GM19035 (cell line): ENCODE data around the gene COL1A1.

Experiments used
- ATAC-seq: cut with Tn5 transposase; IDR thresholded peaks from one replicate; pipeline ENCODE4 v1.9.1; 2021; ENCODE audit not compliant: unreplicated experiment

COL1A1 gene

DNA sequence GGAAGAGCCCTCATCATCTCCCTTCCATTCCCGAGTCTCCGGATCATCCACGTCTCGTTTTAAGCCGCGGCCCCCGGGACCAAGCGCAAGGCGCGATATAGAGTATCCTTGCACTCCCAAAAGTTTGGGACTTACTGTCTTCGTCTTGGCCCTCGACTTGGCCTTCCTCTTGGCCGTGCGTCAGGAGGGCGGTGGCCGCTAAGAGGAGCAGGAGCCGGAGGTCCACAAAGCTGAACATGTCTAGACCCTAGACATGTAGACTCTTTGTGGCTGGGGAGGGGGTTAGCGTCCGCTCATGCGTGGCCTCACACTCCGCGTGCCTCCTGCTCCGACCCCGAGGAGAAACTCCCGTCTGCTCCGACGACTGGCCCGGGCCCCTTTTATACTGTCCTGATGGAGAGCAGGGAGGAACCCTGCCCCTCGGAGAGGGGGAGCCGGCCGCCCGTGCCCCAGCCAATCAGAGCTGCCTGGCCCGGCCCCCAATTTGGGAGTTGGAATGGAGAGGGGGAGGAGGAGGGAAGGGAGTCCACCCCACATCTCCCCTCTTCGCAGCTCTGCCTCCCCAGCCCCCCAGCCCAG is at the start of gene COL1A1:
COL1A1 (minus strand) TSS at position 356 of the 579 bp plus-strand sequence; CDS start at position 238, 118 bp downstream.
- ATAC-seq = no peak

DNA sequence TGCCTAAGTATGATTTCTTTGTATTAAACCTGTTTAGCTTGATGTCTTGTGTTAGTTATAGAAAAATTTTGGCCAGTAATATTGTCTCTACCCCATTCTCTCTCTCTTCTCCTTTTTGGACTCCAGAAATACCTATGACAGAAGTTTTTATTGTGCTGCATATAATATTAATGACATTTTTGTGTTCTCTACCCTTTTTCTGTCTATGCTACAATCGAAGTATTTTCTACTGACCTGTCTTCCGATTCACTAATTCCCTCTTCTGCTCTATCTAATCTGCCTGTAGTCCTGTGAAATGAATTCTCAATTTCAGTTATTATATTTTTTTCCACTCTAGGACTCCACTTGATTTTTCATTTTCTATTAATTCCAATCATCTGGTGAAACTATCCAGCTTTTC is 46.8 kb upstream of the COL1A1 start:
- no peak for ATAC-seq

DNA sequence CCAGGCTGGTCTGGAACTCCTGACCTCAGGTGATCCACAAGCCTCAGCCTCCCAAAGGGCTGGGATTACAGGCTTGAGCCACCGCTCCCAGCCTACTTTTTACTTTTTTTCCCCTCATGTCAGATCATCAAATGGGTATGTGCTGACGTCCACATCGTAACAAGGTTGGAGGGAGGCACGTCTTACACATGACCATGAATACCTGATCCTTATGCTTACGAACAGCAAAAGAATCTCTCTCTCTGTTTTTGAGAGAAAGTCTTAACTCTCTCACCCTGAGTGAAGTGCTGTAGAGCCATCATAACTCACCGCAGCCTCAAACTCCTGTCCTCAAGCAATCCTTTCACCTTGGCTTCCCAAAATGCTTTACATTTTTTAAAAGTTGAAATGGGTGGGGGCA is 43.3 kb upstream of the COL1A1 start:
- ATAC-seq = no peak

DNA sequence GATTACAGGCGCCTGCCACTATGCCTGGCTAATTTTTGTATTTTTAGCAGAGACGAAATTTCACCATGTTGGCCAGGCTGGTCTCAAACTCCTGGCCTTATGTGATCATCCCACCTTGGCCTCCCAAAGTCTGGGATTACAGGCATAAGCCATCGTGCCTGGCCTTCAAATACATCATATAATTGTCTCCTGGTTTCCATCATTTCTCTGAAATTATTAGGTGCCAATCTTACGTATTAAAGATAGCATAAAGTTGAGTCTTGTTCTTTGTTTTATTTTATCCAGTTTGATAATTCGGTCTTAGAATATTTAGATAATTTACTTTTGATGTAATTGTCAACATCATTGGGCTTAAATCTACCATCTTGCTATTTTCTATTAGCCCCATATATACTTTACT is 40.0 kb upstream of the COL1A1 start:
- no peak for ATAC-seq

DNA sequence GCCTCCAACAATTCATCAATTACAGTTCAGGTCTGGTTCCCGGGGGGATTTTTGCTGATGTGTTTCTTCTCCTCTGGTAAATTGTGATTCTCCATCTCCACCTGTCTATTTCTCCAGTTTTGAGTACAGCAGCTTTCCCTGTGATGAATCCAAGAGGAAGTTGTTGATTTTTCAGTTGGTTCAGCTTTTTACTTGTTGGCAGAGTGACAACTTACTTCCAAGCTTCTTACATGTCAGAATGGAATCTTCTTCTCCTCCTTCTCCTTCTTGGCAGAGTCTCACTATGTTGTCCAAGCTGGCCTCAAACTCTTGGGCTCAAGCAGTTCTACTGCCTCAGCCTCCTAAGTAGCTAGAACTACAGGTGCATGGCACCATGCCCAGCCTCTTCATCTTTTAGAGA is 39.4 kb upstream of the COL1A1 start:
- ATAC-seq = no peak

DNA sequence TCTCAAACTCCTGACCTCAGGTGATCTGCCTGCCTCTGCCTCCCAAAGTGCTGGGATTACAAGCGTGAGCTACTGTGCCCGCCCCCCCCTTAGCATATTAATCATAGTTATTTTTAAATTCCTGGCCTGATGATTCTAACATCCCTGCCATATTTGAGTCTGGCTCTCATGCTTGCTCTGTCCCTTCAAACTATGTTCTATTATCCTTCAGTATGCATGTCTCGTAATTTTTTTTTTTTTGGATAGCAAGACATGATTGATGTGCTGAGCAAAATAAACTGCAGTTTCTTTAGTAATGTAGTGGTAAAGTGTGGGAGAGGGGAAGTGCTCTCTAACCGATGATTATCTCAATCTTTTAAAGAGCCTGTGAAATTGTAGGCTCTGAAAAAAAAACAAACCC is 38.5 kb upstream of the COL1A1 start:
- ATAC-seq = no peak

DNA sequence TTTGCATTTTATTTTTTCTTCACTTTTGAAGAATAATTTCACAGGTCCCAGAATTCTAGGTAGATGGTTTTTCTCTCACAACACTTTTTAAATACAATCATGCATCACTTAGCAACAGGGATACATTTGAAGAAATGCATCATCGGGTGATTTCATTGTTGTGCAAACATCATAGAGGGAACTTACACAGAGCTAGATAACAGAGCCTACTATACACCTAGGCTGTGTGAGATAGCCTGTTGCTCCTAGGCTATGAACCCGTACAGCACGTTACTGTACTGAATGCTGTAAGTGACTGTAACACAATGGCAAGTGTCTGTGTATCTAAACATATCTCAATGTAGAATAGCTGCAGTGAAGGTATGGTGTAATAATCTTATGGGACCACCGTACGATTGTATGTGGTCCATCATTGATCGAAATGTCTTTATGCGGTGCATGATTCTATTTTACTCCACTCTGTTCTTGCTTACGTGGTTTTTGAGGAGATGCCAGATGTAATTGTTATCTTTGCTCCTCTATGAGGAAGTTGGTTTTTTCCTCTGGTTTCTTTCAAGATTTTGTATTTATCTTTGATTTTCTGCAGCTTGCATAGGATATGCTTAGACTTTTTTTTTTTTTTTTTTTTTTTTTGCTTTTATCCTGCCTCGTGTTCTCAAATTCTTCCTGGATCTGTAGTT is 37.3 kb upstream of the COL1A1 start:
- ATAC-seq = no peak

DNA sequence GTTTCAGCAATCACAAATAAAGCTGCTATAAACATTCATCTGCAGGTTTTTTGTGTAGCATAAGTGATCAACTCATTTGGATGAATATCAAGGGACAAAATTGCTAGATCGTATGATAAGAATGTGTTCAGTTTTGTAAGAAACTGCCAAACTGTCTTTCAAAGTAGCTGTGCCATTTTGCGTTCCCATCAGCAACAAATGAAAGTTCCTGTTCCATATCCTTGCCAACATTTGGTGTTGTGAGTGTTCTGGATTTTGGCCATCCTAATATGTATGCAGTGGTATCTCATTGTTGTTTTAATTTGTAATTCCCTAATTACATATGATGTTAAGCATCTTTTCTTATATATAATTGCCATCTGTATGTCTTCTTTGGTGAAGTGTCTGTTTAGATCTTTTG is 36.5 kb upstream of the COL1A1 start:
- no peak for ATAC-seq

DNA sequence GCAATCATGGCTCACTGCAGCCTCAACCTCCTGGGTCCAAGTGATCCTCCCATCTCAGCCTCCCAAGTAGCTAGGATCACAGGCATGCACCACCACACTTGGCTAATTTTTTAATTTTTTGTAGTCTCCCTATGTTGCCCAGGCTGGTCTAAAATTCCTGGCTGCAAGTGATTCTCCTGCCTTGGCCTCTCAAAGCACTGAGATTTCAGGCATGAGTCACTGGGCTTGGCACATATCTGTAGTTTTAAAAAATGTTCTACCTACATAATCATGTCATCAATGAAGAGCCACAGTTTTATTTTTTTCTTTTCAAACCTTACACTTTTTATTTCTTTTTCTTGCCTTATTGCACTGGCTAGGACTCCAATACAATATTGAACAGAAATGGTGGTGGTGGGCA is 33.1 kb upstream of the COL1A1 start:
- ATAC-seq = no peak

DNA sequence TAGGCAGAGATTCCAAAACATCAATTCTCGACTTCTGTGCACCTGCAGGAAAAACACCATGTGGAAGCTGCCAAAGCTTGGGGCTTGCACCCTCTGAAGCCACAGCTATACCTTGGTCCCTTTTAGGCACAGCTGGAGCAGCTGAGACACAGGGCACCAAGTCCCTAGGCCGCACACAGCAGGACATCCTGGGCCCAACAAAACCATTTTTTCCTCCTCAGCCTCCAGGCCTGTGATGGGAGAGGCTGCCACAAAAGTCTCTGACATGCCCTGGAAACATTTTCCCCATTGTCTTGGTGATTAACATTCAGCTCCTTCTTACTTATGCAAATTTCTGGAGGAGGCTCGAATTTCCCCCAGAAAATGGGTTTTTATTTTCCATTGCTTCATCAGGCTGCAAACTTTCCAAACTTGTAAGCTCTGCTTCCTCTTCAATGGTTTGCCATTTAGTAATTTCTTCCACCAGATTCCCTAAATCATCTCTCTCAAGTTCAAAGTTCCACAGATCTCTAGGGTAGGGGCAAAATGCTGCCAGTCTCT is 24.3 kb upstream of the COL1A1 start:
- no peak for ATAC-seq

DNA sequence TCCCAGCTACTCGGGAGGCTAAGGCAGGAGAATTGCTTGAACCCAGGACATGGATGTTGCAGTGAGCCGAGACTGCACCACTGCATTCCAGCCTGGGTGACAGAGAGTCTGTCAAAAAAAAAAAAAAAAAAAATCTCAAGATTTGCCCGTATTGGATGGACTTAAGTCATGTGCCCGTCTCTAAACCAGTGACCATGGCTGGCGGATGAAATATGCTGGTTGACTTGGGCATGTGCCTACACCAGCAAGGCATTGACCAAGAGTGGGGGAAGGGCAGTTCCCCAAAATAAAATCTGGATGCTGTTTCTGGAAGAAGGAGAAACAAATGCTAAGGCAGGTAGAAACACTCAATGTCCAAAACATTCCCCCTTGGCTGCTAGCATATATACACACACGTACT is 21.5 kb upstream of the COL1A1 start:
- ATAC-seq = no peak

DNA sequence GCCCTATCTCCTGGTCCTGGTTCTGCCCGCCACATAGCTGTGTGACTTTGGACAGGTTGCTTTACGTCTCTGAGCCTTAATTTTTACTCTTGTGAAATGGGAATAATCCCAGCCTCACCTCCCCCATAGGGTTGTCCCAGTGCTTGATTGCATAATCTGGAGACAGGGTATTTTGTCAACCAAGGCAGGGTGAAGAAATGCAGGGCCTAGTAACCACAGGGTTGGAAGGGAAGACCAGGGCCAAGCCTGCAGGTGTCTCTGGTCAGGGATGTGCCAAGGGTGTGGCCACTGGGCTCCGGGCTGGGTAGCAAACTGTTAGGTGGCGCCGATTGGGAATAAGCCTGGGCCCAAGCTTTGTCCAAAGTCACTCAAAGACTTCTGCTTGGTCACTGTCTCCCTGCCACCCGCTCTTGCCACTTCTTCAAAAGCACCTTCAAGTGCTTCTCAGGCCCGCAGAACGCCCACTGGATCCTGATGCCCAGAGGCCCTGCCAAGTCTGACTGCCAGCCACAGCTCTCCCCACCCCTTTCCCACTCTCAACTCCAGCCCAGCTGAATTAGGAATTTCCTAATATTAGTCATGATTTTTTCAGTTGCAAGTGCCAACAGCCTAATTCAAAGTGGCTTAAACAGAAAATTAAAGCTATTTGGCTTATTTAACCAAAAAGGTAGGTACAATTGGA is 20.6 kb upstream of the COL1A1 start:
- no peak for ATAC-seq

DNA sequence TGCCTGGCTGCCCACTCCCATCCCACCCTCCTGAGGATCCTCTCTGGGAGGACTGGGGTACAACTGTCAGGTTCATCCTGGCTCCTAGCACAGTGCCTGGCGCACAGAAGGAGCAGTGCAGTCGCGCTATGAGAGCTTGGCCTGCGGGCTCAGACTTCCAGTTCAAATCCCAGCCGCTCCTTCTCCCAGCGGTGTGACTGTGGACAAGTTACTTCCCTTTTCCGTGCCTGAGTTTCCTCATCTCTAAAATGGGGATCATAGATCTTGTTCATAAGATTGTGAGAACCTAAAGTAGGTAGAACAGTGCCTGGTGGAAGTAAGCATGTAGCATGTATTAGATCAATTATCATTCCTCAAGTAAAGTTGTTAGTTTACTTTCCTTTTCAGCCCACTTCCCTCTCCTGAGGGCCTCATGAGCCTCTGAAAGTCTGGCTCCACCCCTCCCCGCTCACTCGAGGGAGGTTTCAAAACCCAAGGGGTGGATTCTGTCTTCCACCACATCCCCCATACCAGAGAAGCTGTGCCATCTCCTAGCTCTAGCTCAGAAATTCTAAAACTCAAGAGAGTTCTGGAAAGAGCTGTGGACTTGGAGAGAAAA is 19.9 kb upstream of the COL1A1 start:
- no peak for ATAC-seq

DNA sequence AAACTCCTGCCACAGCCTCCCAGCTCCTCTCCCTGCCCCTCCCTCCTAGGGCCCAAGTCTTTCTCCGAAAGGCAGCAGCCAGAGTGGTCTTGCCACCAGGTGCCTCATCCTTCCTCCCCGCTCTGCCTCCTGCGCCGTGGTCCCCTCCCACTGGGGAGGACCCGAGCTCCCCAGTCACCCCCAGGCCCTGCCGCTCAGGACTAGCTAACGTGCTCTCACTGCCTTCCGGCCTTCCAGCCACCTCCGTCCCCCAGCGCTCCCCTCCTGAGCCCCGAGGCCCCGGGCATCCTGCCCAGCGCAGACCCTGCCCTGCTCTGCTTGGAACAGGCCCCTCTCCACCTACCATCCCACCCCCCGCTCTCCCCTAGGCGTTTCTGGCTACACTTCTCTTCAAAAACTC is 19.4 kb upstream of the COL1A1 start:
- ATAC-seq = no peak

DNA sequence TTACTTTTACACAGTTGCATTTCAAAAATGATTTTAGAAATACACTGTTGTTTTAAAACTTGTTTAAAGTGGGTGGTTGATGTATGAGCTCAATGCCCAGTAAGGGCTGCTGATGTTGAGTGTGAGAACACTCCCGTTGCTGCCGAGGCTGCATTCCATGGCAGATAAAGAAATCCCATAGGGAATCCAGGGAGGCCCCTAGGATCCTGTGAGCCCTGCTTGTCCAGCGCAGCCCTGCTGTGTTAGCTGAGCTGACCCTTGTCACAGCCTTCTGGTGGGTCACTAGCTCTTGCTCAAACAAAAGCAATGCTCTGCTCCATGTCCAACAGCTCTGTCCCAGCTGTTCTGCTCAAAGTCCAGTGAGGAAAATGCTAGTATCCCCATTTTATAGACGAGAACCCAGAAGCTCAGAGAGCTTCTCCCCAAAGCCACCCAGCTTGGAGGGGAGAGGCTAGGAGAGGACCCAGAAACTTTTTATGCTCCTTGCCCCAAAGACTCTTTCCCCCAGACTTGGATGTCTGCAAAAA is 18.6 kb upstream of the COL1A1 start:
- ATAC-seq = no peak

DNA sequence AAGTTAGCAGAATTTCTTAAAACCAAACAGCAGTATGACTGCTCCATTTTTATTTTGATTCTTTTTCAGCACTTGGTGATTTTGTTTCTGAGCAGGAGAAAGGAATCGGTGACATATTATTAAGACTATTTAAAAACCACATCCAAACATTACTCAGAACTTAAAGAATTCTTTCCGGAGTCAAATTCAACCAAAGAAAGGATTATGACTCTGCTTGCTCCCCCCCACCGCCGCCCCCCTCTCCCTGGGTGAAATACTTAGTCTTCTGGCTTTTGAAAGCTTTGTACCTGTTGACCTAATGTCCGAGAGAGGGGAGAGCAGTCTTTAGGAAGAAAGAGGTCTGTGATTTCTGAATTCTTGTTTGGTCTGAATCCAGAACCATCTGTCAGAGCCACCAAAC is 17.9 kb upstream of the COL1A1 start:
- no peak for ATAC-seq

DNA sequence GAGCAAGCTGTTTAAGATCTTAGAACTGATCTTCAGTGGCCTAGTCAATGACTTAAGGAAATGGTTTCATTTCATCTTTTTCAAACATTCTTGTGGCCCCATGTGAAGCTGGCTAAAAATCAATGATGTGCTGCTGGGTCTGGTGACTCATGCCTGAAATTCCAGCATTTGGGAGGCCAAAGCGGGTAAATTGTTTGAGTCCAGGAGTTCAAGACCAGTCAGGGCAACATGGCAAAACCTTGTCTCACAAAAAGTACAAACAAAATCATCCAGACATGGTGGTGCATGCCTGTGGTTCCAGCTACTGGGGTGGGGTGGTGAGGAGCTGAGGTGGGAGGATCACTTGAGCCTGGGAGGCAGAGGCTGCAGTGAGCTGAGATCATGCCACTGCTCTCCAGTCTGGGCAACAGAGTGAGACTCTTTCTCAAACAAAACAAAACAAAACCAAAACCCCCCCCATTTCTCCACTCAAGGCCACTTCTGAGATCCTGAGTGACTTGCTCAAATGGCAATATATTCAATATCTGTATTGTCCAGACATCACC is 17.4 kb upstream of the COL1A1 start:
- ATAC-seq = no peak

DNA sequence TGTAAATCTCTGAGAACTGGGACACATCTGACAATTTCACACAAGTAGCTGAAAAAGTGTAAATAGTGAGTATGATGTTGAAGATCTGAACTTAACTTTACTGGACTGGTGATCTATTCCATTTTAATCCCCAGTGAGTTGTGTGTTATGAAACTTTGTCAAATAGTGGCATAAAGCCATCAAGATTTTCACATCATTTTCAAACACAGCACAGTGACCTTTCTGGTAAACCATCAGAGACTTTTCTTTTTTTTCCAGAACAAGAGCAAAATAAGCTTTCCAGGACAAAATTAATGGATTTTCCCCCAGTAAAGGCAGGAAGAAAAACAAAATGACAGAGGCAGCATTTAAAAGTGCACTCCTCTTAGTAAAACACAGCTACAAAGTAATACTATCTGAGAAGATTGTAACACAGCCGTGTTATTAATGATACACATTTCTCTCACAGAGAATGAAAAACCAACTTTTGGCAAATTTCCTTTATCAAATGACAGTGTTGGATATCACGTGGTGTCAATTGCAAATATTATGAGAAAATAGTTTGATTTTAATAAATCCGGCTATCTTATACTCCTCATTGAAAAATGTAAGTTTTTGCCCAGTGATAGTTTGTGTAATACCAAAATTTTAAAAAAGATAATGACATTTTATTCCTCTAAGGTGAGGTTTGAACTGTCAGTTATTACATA is 16.8 kb upstream of the COL1A1 start:
- no peak for ATAC-seq

DNA sequence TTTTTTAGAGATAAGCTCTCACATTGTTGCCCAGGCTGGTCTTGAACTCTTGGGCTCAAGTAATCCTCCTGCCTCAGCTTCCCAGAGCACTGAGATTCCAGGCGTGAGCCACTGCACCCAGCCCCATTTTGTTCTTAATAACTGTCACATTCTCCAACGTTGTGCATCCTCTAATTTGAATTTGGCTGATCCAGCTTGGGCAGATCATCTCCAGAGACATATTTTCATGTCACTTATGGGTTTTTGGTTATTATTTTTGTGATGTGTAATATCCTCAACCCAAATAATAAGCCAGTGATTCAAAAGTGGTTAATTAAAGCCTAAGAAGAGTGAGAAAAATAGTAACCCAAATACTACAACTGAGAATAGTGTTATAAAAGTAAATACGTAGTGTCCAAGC is 16.2 kb upstream of the COL1A1 start:
- ATAC-seq = no peak

DNA sequence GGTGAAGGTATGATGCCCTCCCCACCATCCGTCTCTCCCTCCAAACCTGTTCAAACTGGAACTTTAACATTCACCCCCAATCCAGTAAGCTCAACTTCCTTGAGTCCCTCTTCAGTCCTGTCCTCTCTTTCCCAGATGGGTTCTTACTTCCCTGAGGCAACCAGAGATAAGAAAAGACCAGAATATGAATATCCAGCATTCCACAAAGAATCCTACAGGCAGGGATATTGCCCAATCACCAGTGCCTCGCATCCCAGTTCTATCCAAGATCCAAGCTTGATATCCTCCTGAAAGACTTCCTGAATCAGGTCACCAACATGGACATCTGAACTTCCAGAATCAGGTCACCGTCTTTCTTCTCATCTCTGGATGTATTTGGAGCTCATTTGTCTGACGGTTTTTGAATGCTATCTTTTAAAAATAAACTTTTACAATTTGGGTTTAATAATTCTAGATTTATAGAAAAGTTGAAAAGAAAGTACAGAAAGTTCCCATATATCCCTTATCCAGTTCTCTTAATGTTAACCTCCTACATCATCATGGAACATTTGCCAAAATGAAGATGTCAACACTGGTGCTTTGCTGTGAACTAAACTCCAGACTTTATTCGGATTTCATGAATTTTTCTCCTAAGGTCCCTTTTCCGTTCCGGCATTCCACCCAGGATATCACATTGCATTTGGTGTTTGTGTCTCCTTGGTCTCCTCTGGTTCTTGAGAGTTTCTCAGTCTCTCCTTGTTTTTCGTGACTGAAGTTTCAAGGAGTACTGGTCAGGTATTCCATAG is 13.7 kb upstream of the COL1A1 start:
- no peak for ATAC-seq
